K562 (cell line): ENCODE measurements around the gene PIGV.

Experiments
- CLOCK ChIP-seq: fragments of 250-450 bp; sonication (Bioruptor Pico); IDR thresholded peaks from 2 replicates; pipeline ENCODE4 v1.4.0; 2020; ENCODE audit warnings: mild to moderate bottlenecking, moderate library complexity, borderline replicate concordance
- CTCF ChIP-seq, 3 experiments: IDR thresholded peaks in 2 of 3; conservative IDR thresholded peaks in 1 of 3; 2 replicates each; pipeline ENCODE4 v1.5.1; 2011 to 2012; ENCODE audit warnings: low read length in 3 of 3, mild to moderate bottlenecking in 3 of 3, control low read depth in 2 of 3, improper control_type of control experiment in 1 of 3, inconsistent platforms in 1 of 3, low read depth in 1 of 3, mixed read lengths in 1 of 3, moderate library complexity in 1 of 3; ENCODE audit not compliant: insufficient read depth in 2 of 3
- FIP1L1 ChIP-seq: fragments of 200-400 bp; formaldehyde crosslinking; IDR thresholded peaks from 2 replicates; pipeline ENCODE4 v1.6.1; 2018; ENCODE audit warnings: mild to moderate bottlenecking, low read depth, low read length; ENCODE audit not compliant: poor library complexity, severe bottlenecking
- HMGN3 ChIP-seq: IDR thresholded peaks from 2 replicates; pipeline ENCODE4 v1.6.1; 2011; ENCODE audit warnings: borderline replicate concordance, low read depth, mild to moderate bottlenecking, mixed read lengths, low read length; ENCODE audit not compliant: insufficient read length; ENCODE audit errors: extremely low read depth
- MLX ChIP-seq, 2 experiments: fragments of 450-650 bp in 1 of 2; sonication (generic) in 1 of 2; formaldehyde crosslinking; conservative IDR thresholded peaks; 2 replicates each; pipeline versions ENCODE4 v1.4.0 to v1.8.1; 2020 to 2022; ENCODE audit warnings: mild to moderate bottlenecking in 1 of 2, missing genetic modification reagents in 1 of 2
- NFYB ChIP-seq: IDR thresholded peaks from 2 replicates; pipeline ENCODE4 v1.6.1; 2011; ENCODE audit warnings: mild to moderate bottlenecking, moderate library complexity; ENCODE audit not compliant: insufficient read length; ENCODE audit errors: extremely low read depth
- REST ChIP-seq, 2 experiments: fragments of 450-650 bp; formaldehyde crosslinking in 1 of 2; IDR thresholded peaks; 2 replicates each; pipeline versions ENCODE4 v1.4.0 to v1.6.1; 2014 to 2020; ENCODE audit warnings: mild to moderate bottlenecking in 2 of 2, borderline replicate concordance in 1 of 2, low read depth in 1 of 2
- TCF15 ChIP-seq: fragments of 250-450 bp; sonication (Bioruptor Pico); IDR thresholded peaks from 2 replicates; pipeline ENCODE4 v1.8.0; 2022; ENCODE audit warnings: moderate library complexity, mild to moderate bottlenecking, inconsistent platforms
- ZFP30 ChIP-seq: fragments of 250-450 bp; sonication (Bioruptor Pico); IDR thresholded peaks from 2 replicates; pipeline ENCODE4 v1.8.0; 2022; ENCODE audit warnings: moderate library complexity, mild to moderate bottlenecking, inconsistent platforms, borderline replicate concordance
- ZNF57 ChIP-seq: fragments of 450-650 bp; formaldehyde crosslinking; IDR thresholded peaks from 2 replicates; pipeline ENCODE4 v1.4.0; 2020; ENCODE audit warnings: mild to moderate bottlenecking, moderate library complexity

GRCh38 chr1:26767714-26768113 is 20.0 kb upstream of the PIGV start:
- TF ChIP-seq TCF15 (CRISPR knock-in tag) (no peak), REST (IDR thresholded peaks at IDR 0.05; ENCODE audit: borderline replicate concordance) (no peak), REST (CRISPR knock-in tag; IDR thresholded peaks at IDR 0.05; ENCODE audit: low read depth) (no peak), HMGN3 (no peak), FIP1L1 (no peak), ZFP30 (no peak), ZNF57 (CRISPR knock-in tag) (no peak), MLX (CRISPR knock-in tag; conservative IDR thresholded peaks at IDR 0.05) (no peak), NFYB (no peak), CLOCK (CRISPR knock-in tag) (no peak), CTCF (IDR thresholded peaks at IDR 0.05 in 2 of 3, conservative IDR thresholded peaks at IDR 0.05 in 1 of 3; ENCODE audit: insufficient read depth in 2 of 3, low read depth in 1 of 3, low read length in 3 of 3) (no peak)
